OCI-LY1 (cell line): ENCODE results near the gene BACH2.

ENCODE experiments used
- CTCF ChIP-seq: fragments of 200-600 bp; sonication (generic), shearing (Covaris generic); IDR thresholded peaks from 2 replicates; pipeline ENCODE4 v1.5.1; 2017; ENCODE audit warnings: mild to moderate bottlenecking, antibody characterized with exemption, low read length, moderate library complexity, mixed read lengths
- EZH2 ChIP-seq: fragments of 200-600 bp; sonication (generic), shearing (Covaris generic); IDR thresholded peaks from 2 replicates; pipeline ENCODE4 v1.8.0; 2017; ENCODE audit warnings: borderline replicate concordance, mixed run types, mild to moderate bottlenecking, antibody characterized with exemption, low read length, moderate library complexity, mixed read lengths

- TF ChIP-seq EZH2 (no peak), CTCF (no peak)
Observed at GRCh38 chr6:90062051-90062450, 234.6 kb downstream of the BACH2 start.
